ENCODE results near the gene CREBRF.
A peak's percentile ranks its signal among the peaks of the same experiment; 100 is the strongest.

CREBRF gene, protein sequence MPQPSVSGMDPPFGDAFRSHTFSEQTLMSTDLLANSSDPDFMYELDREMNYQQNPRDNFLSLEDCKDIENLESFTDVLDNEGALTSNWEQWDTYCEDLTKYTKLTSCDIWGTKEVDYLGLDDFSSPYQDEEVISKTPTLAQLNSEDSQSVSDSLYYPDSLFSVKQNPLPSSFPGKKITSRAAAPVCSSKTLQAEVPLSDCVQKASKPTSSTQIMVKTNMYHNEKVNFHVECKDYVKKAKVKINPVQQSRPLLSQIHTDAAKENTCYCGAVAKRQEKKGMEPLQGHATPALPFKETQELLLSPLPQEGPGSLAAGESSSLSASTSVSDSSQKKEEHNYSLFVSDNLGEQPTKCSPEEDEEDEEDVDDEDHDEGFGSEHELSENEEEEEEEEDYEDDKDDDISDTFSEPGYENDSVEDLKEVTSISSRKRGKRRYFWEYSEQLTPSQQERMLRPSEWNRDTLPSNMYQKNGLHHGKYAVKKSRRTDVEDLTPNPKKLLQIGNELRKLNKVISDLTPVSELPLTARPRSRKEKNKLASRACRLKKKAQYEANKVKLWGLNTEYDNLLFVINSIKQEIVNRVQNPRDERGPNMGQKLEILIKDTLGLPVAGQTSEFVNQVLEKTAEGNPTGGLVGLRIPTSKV

DNA sequence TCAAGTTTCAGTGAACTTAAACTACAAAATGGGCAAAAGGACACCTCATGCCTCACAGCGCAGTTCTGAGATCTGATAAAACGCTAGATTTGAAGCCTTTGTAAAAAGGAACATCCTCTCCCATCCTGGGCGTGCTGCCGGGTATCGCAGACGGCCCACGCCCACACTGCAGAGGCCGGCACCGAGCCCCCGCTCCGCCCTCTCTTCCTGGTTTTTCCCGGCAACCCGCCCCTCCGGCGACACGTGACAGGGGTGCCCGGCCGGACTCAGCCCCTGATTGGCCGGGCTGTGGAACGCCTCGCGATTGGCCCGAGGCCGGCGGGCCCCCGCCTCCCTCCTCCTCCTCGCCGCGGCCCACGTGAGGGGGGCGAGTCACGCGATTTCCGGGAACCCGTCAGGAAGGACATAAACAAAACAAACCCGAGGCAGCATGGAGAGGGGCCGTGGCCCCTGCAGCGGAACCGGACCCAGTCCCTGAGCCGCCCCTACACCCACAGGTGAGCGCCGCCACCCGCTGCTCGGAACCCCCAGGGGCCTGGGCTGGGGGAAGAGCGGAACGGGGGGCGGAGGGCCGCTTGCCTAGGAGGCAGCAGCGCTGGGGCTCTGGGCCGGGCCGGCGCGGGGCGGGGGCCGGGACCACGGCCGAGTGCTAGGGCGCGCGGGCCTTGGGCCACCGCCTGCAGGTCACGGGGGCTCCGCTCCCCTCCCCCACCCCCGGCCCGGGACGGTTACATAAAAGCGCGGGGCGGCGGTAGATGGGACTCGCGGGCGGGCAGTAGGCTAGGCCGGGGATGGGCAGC lies at the start of gene CREBRF:
Gene CREBRF (plus strand): TSS at position 370 of the 800 bp plus-strand sequence. CDS start 24,424 bp downstream, outside the sequence.
- Histone ChIP-seq H3K4me3 (ENCODE audit: low read depth, low read length) (peak within 1 kb of the TSS; percentile 97), H3K36me3 (ENCODE audit: control insufficient read depth, insufficient read depth, low read length) (no peaks in the 10 kb centered on the region), H3K27me3 (ENCODE audit: control insufficient read depth, insufficient read depth, low read length) (no peaks in the 10 kb centered on the region), H3K9ac (ENCODE audit: low read depth, low read length) (0 out of 2 replicates have a peak within 1 kb of the TSS, but pooled peaks have one; percentile 75), H3K27ac (ENCODE audit: low read depth, low read length) (peak within 1 kb of the TSS; percentile 95), H3K9me3 (ENCODE audit: control insufficient read depth, insufficient read depth, low read length) (no peaks in the 10 kb centered on the region), H3K4me1 (ENCODE audit: control insufficient read depth, insufficient read depth, low read length) (peaks cover 6% of the 10 kb centered on the region; the same call in 1 of the 2 replicates)

DNA sequence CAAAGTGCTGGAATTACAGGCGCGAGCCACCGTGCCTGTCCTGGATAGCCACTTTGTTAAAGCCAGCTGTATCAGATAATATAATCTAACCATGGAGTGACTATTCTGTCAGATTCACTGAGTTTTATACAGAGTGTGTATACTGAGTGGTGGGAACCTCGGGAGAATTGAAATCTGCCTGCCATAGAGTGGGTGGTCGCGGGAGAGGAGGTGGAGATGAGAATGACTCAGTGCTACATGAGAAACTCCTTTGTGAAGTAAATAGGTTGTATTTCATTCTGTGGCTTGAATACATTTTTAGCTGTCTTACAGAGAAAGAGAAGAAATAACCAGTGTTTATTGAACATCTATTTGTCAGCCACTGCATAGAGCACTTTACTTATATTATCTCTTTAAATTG lies 46.1 kb upstream of the CREBRF start:
- Histone ChIP-seq H3K36me3 (ENCODE audit: control insufficient read depth, insufficient read depth, low read length) (no peaks in the 10 kb centered on the region), H3K4me3 (ENCODE audit: low read depth, low read length) (no peak overlapping the region), H3K4me1 (ENCODE audit: control insufficient read depth, insufficient read depth, low read length) (no peaks in the 10 kb centered on the region), H3K27me3 (ENCODE audit: control insufficient read depth, insufficient read depth, low read length) (no peaks in the 10 kb centered on the region), H3K27ac (ENCODE audit: low read depth, low read length) (peak overlapping the region; percentile 40), H3K9ac (ENCODE audit: low read depth, low read length) (no peak overlapping the region), H3K9me3 (ENCODE audit: control insufficient read depth, insufficient read depth, low read length) (no peaks in the 10 kb centered on the region)

GRCh38 chr5:173010547-173011464 lies 45.3 kb upstream of the CREBRF start:
- Histone ChIP-seq H3K4me1 (ENCODE audit: control insufficient read depth, insufficient read depth, low read length) (peaks cover 2% of the 10 kb centered on the region; the same call in 1 of the 2 replicates), H3K9me3 (ENCODE audit: control insufficient read depth, insufficient read depth, low read length) (no peaks in the 10 kb centered on the region), H3K27me3 (ENCODE audit: control insufficient read depth, insufficient read depth, low read length) (no peaks in the 10 kb centered on the region), H3K36me3 (ENCODE audit: control insufficient read depth, insufficient read depth, low read length) (no peaks in the 10 kb centered on the region), H3K4me3 (ENCODE audit: low read depth, low read length) (no peak overlapping the region), H3K9ac (ENCODE audit: low read depth, low read length) (no peak overlapping the region), H3K27ac (ENCODE audit: low read depth, low read length) (no peak overlapping the region)

GRCh38 chr5:173011566-173011965 lies 44.6 kb upstream of the CREBRF start:
- no peak overlapping the region for H3K9ac ChIP-seq (ENCODE audit: low read depth, low read length)
- H3K9me3 ChIP-seq (ENCODE audit: control insufficient read depth, insufficient read depth, low read length) = no peaks in the 10 kb centered on the region
- H3K4me1 ChIP-seq (ENCODE audit: control insufficient read depth, insufficient read depth, low read length) = peaks cover 9% of the 10 kb centered on the region
- no peaks in the 10 kb centered on the region for H3K27me3 ChIP-seq (ENCODE audit: control insufficient read depth, insufficient read depth, low read length)
- H3K27ac ChIP-seq (ENCODE audit: low read depth, low read length) = no peak overlapping the region
- H3K4me3 ChIP-seq (ENCODE audit: low read depth, low read length) = no peak overlapping the region
- no peaks in the 10 kb centered on the region for H3K36me3 ChIP-seq (ENCODE audit: control insufficient read depth, insufficient read depth, low read length)

DNA sequence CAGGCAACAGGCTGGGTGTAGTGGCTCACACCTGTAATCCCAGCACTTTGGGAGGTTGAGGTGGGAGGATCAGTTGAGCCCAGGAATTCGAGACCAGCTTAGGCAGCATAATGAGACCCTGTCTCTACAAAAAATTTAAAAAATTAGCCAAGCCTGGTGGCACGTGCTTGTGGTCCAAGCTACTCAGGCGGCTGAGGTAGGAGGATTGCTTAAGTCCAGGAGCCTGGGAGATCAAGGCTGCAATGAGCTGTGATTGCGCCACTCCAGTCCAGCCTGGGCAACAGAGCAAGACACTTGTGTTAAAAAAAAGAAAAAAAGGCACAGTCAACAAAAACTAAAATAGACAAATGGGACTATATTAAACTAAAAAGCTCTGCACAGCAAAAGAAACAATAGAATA lies 43.3 kb upstream of the CREBRF start:
- Histone ChIP-seq H3K4me1 (ENCODE audit: control insufficient read depth, insufficient read depth, low read length) (peaks cover 12% of the 10 kb centered on the region), H3K4me3 (ENCODE audit: low read depth, low read length) (no peak overlapping the region), H3K9ac (ENCODE audit: low read depth, low read length) (no peak overlapping the region), H3K9me3 (ENCODE audit: control insufficient read depth, insufficient read depth, low read length) (no peaks in the 10 kb centered on the region), H3K36me3 (ENCODE audit: control insufficient read depth, insufficient read depth, low read length) (no peaks in the 10 kb centered on the region), H3K27me3 (ENCODE audit: control insufficient read depth, insufficient read depth, low read length) (no peaks in the 10 kb centered on the region), H3K27ac (ENCODE audit: low read depth, low read length) (no peak overlapping the region)

GRCh38 chr5:173014671-173015070 lies 41.5 kb upstream of the CREBRF start:
- H3K9me3 ChIP-seq (ENCODE audit: control insufficient read depth, insufficient read depth, low read length) = no peaks in the 10 kb centered on the region
- H3K27ac ChIP-seq (ENCODE audit: low read depth, low read length) = no peak overlapping the region
- no peaks in the 10 kb centered on the region for H3K36me3 ChIP-seq (ENCODE audit: control insufficient read depth, insufficient read depth, low read length)
- H3K9ac ChIP-seq (ENCODE audit: low read depth, low read length) = no peak overlapping the region
- no peak overlapping the region for H3K4me3 ChIP-seq (ENCODE audit: low read depth, low read length)
- no peaks in the 10 kb centered on the region for H3K27me3 ChIP-seq (ENCODE audit: control insufficient read depth, insufficient read depth, low read length)
- H3K4me1 ChIP-seq (ENCODE audit: control insufficient read depth, insufficient read depth, low read length) = peaks cover 12% of the 10 kb centered on the region

- peaks cover 4% of the 10 kb centered on the region; the same call in 1 of the 2 replicates for H3K36me3 ChIP-seq (ENCODE audit: control insufficient read depth, insufficient read depth, low read length)
- H3K4me1 ChIP-seq (ENCODE audit: control insufficient read depth, insufficient read depth, low read length) = peaks cover 12% of the 10 kb centered on the region
- H3K4me3 ChIP-seq (ENCODE audit: low read depth, low read length) = no peak overlapping the region
- no peak overlapping the region for H3K27ac ChIP-seq (ENCODE audit: low read depth, low read length)
- no peaks in the 10 kb centered on the region for H3K9me3 ChIP-seq (ENCODE audit: control insufficient read depth, insufficient read depth, low read length)
- no peak overlapping the region for H3K9ac ChIP-seq (ENCODE audit: low read depth, low read length)
- H3K27me3 ChIP-seq (ENCODE audit: control insufficient read depth, insufficient read depth, low read length) = no peaks in the 10 kb centered on the region
These were observed 41.0 kb upstream of the CREBRF start for GRCh38 chr5:173015192-173015591.

DNA sequence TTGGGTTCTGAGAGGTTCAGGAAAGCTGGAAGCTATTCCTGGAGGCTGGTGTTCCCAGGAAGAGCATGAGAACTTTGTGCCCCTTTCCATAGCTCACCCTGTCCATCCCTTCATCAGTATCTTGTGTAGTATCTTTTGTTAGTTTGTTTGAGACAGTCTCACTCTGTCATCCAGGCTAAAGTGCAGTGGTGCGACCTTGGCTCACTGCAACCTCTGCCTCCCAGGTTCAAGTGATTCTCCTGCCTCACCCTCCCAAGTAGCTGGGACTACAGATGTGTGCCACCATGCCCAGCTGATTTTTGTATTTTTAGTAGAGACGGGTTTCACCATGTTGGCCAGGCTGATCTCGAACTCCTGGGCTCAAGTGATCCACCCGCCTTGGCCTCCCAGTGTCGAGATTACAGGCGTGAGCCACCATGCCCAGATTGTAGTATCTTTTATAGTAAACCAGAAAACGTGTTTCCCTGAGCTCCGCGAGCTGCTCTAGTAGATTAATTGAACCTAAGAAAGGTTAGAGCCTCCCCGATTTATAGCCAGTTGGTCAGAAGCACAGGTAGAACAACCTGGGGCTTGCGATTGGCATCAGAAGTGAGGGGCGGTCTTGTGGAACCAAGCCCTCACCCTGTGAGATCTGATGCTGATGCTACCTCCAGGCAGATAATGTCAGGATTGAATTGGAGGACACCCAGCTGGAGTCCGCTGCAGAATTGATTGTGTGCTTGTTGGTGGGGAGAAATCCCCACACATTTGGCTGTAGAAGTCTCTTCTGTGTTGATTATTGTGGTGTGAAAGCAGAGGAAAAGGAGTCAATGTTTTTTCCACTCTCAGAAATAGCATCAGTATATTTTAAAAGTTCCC lies 40.3 kb upstream of the CREBRF start:
- Histone ChIP-seq H3K36me3 (ENCODE audit: control insufficient read depth, insufficient read depth, low read length) (peaks cover 10% of the 10 kb centered on the region; the same call in 1 of the 2 replicates), H3K4me3 (ENCODE audit: low read depth, low read length) (no peak overlapping the region), H3K4me1 (ENCODE audit: control insufficient read depth, insufficient read depth, low read length) (peaks cover 12% of the 10 kb centered on the region), H3K27me3 (ENCODE audit: control insufficient read depth, insufficient read depth, low read length) (no peaks in the 10 kb centered on the region), H3K27ac (ENCODE audit: low read depth, low read length) (no peak overlapping the region), H3K9ac (ENCODE audit: low read depth, low read length) (no peak overlapping the region), H3K9me3 (ENCODE audit: control insufficient read depth, insufficient read depth, low read length) (no peaks in the 10 kb centered on the region)

GRCh38 chr5:173016598-173017046 lies 39.5 kb upstream of the CREBRF start:
- Histone ChIP-seq H3K27me3 (ENCODE audit: control insufficient read depth, insufficient read depth, low read length) (no peaks in the 10 kb centered on the region), H3K4me3 (ENCODE audit: low read depth, low read length) (no peak overlapping the region), H3K9me3 (ENCODE audit: control insufficient read depth, insufficient read depth, low read length) (no peaks in the 10 kb centered on the region), H3K27ac (ENCODE audit: low read depth, low read length) (peak overlapping the region; percentile 15), H3K36me3 (ENCODE audit: control insufficient read depth, insufficient read depth, low read length) (peaks cover 17% of the 10 kb centered on the region; the same call in 1 of the 2 replicates), H3K9ac (ENCODE audit: low read depth, low read length) (no peak overlapping the region), H3K4me1 (ENCODE audit: control insufficient read depth, insufficient read depth, low read length) (peaks cover 12% of the 10 kb centered on the region)

All from HUES48 (cell line).